SK-N-SH (cell line): ENCODE measurements around the gene IGFL1.

Experiments used
- CHD2 ChIP-seq: fragments of 150-350 bp; IDR thresholded peaks from 2 replicates; pipeline ENCODE4 v1.6.1; 2018; ENCODE audit warnings: low read length; ENCODE audit not compliant: partially characterized antibody
- CTCF ChIP-seq: fragments of 200-600 bp; sonication (generic); IDR thresholded peaks from 2 replicates; pipeline ENCODE4 v1.6.1; 2017; ENCODE audit warnings: antibody characterized with exemption, mild to moderate bottlenecking, moderate library complexity
- EP300 ChIP-seq, 2 experiments: IDR thresholded peaks; 2 replicates each; pipeline versions ENCODE4 v1.4.0 to v1.6.1; 2012; ENCODE audit warnings: borderline replicate concordance in 1 of 2, low read depth in 1 of 2, low read length in 1 of 2
- GABPA ChIP-seq: IDR thresholded peaks from 2 replicates; pipeline ENCODE4 v1.4.0; 2012; ENCODE audit warnings: low read depth, mild to moderate bottlenecking
- MAX ChIP-seq: IDR thresholded peaks from 2 replicates; pipeline ENCODE4 v1.4.0; 2012; ENCODE audit warnings: low read depth
- POLR2AphosphoS5 ChIP-seq: IDR thresholded peaks from 2 replicates; pipeline ENCODE4 v1.6.1; 2012; ENCODE audit warnings: low read depth, low read length
- RFX5 ChIP-seq: IDR thresholded peaks from 2 replicates; pipeline ENCODE4 v1.6.1; 2012; ENCODE audit warnings: mild to moderate bottlenecking, improper control_type of control experiment, low read length
- TAF1 ChIP-seq: IDR thresholded peaks from 2 replicates; pipeline ENCODE4 v1.6.1; 2012; ENCODE audit warnings: low read depth, mild to moderate bottlenecking, low read length, moderate library complexity, borderline replicate concordance
- YY1 ChIP-seq: IDR thresholded peaks from 2 replicates; pipeline ENCODE4 v1.4.0; 2012; ENCODE audit warnings: low read depth, mild to moderate bottlenecking
- ZBTB33 ChIP-seq: IDR thresholded peaks from 2 replicates; pipeline ENCODE4 v1.4.0; 2012; ENCODE audit warnings: low read depth, borderline replicate concordance
- TF ChIP-seq, protein P1 (sequence below): fragments of 150-350 bp; IDR thresholded peaks from 2 replicates; pipeline ENCODE4 v1.6.1; 2017; ENCODE audit warnings: antibody characterized with exemption, low read length, low read depth, borderline replicate concordance

DNA sequence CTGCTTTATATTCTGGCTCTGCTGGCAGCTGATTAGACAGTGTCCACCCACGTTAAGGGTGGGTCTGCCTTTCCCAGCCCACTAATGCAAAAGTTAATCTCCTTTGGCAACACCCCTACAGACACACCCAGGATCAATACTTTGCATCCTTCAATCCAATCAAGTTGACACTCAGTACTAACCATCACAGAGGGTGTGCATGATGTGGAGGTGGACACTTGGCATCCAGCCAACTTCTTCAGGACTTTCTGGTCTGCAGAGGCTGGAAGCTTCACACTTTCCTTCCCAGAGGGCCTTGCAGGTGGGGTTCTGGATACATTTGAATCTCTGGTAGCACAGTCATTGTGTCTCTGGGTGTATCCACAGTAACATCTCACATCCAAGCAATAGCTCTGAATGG lies 18.9 kb upstream of the IGFL1 start:
- no peak for TF ChIP-seq MAX
- no peak for TF ChIP-seq CTCF
- no peak for TF ChIP-seq POLR2AphosphoS5
- no peak for TF ChIP-seq YY1
- TF ChIP-seq GABPA = no peak
- TF ChIP-seq ZBTB33 = no peak
- no peak for TF ChIP-seq TAF1
- no peak for TF ChIP-seq RFX5
- TF ChIP-seq, protein P1, sequence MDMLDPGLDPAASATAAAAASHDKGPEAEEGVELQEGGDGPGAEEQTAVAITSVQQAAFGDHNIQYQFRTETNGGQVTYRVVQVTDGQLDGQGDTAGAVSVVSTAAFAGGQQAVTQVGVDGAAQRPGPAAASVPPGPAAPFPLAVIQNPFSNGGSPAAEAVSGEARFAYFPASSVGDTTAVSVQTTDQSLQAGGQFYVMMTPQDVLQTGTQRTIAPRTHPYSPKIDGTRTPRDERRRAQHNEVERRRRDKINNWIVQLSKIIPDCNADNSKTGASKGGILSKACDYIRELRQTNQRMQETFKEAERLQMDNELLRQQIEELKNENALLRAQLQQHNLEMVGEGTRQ = no peak
- no peak for TF ChIP-seq EP300 (IDR thresholded peaks at IDR 0.05; ENCODE audit: borderline replicate concordance in 1 of 2, low read depth in 1 of 2, low read length in 1 of 2)
- TF ChIP-seq CHD2 = no peak
